ENCODE results near the gene POLR3A. TPM values are rescaled to one million over a fixed set of nuclear protein-coding genes. Genes with fewer than 3 reads are reported as not detected.
A peak's percentile ranks its signal among the peaks of the same experiment; 100 is the strongest.
"Not testable (repeated sequence)": the region's sequence is repeated elsewhere in the genome, so short reads cannot be mapped to it uniquely, and the experiment has no call there.

The POLR3A gene
- 16.9 TPM for total RNA-seq

- intact Hi-C loops (cut with DNase I) = loop anchor here (10.0 kb wide), 1 partner anchor 175 kb away; no protein-coding TSS in a partner anchor
- H3K4me1 ChIP-seq = peaks cover 30% of the 10 kb centered on the region
Observed at GRCh38 chr10:78029269-78030226, at the start of gene POLR3A. Gene POLR3A (minus strand): TSS chr10:78029515. CDS start chr10:78029407, 108 bp downstream.

GRCh38 chr10:78078539-78079330 lies 49.4 kb upstream of the POLR3A start:
- no peak for TF ChIP-seq CTCF (IDR thresholded peaks at IDR 0.05)
- TF ChIP-seq POLR2A (IDR thresholded peaks at IDR 0.05) = no peak
- no peak for TF ChIP-seq POLR2AphosphoS5 (IDR thresholded peaks at IDR 0.05; ENCODE audit: insufficient read depth in 1 of 2, low read depth in 1 of 2)
- H3K36me3 ChIP-seq = no peaks in the 10 kb centered on the region
- no peak overlapping the region for H3K27ac ChIP-seq
- intact Hi-C loops (cut with DNase I) = no loop called here
- no peak for DNase-seq (ENCODE audit: extremely low spot score in 2 of 2)
- H3K4me3 ChIP-seq = no peak overlapping the region
- no peaks in the 10 kb centered on the region for H3K4me1 ChIP-seq
- H3K9me3 ChIP-seq = no peaks in the 10 kb centered on the region
- H3K27me3 ChIP-seq = no peaks in the 10 kb centered on the region

More at GRCh38 chr10:78029269-78030226, at the start of gene POLR3A:
- Histone ChIP-seq H3K36me3 (peaks cover 5 to 17% of the 10 kb centered on the region in 2 donors), H3K27me3 (no peaks in the 10 kb centered on the region), H3K4me3 (peak within 1 kb of the TSS; percentile 90 to 91), H3K27ac (peak within 1 kb of the TSS; percentile 73), H3K9me3 (no peaks in the 10 kb centered on the region)
- TF ChIP-seq CTCF (IDR thresholded peaks at IDR 0.05) (peak; percentile 49 to 79 (median 59)), POLR2A (IDR thresholded peaks at IDR 0.05) (no peak), POLR2AphosphoS5 (IDR thresholded peaks at IDR 0.05; ENCODE audit: insufficient read depth in 1 of 2, low read depth in 1 of 2) (peak; percentile 88 to 92)
- DNase-seq (ENCODE audit: extremely low spot score in 2 of 2) = peak in 1 of 2 donors; percentile 94

GRCh38 chr10:78075806-78076205 lies 46.5 kb upstream of the POLR3A start:
- H3K4me3 ChIP-seq; intact Hi-C loops (cut with DNase I); DNase-seq (ENCODE audit: extremely low spot score in 2 of 2); H3K4me1 ChIP-seq; H3K27ac ChIP-seq; H3K9me3 ChIP-seq; H3K27me3 ChIP-seq; H3K36me3 ChIP-seq: not testable (repeated sequence)

- no peaks in the 10 kb centered on the region for H3K9me3 ChIP-seq
- intact Hi-C loops (cut with DNase I) = no loop called here
- TF ChIP-seq POLR2AphosphoS5 (IDR thresholded peaks at IDR 0.05; ENCODE audit: insufficient read depth in 1 of 2, low read depth in 1 of 2) (no peak), CTCF (IDR thresholded peaks at IDR 0.05) (no peak), POLR2A (IDR thresholded peaks at IDR 0.05) (no peak)
Observed at GRCh38 chr10:78072504-78072903, 43.2 kb upstream of the POLR3A start.

GRCh38 chr10:78071857-78072179 lies 42.5 kb upstream of the POLR3A start:
- Histone ChIP-seq H3K4me1 (no peaks in the 10 kb centered on the region), H3K4me3 (no peak overlapping the region), H3K36me3 (no peaks in the 10 kb centered on the region), H3K9me3 (no peaks in the 10 kb centered on the region), H3K27me3 (no peaks in the 10 kb centered on the region), H3K27ac (no peak overlapping the region)
- intact Hi-C loops (cut with DNase I) = no loop called here
- no peak for DNase-seq (ENCODE audit: extremely low spot score in 2 of 2)
- TF ChIP-seq POLR2AphosphoS5 (IDR thresholded peaks at IDR 0.05; ENCODE audit: insufficient read depth in 1 of 2, low read depth in 1 of 2) = no peak
- no peak for TF ChIP-seq POLR2A (IDR thresholded peaks at IDR 0.05)
- no peak for TF ChIP-seq CTCF (IDR thresholded peaks at IDR 0.05)

More at GRCh38 chr10:78072504-78072903, 43.2 kb upstream of the POLR3A start:
- H3K36me3 ChIP-seq = no peaks in the 10 kb centered on the region
- no peak overlapping the region for H3K4me3 ChIP-seq
- DNase-seq (ENCODE audit: extremely low spot score in 2 of 2) = no peak
- no peaks in the 10 kb centered on the region for H3K27me3 ChIP-seq
- no peaks in the 10 kb centered on the region for H3K4me1 ChIP-seq
- H3K27ac ChIP-seq = no peak overlapping the region
